GM06990 (cell line): Measurements from ENCODE around the gene EMC8.

Experiments
- DNase-seq: peaks from one replicate; pipeline ENCODE4 v3.0.0-alpha.2; 2011; ENCODE audit not compliant: insufficient read length; ENCODE audit errors: extremely low read depth
- H3K27me3 ChIP-seq: replicated peaks from 2 replicates; pipeline ENCODE4 v1.6.0; 2011; ENCODE audit warnings: low read length; ENCODE audit not compliant: control insufficient read depth, insufficient read depth
- H3K36me3 ChIP-seq: 2 replicates; pipeline ENCODE4 v1.5.1; 2011; ENCODE audit warnings: low read length; ENCODE audit not compliant: control insufficient read depth, insufficient read depth
- H3K4me3 ChIP-seq: replicated peaks from 2 replicates; pipeline ENCODE4 v1.5.1; 2011; ENCODE audit warnings: low read depth, mild to moderate bottlenecking, control low read depth, low read length
- TF ChIP-seq, protein P1 (sequence below): IDR thresholded peaks from 2 replicates; pipeline ENCODE4 v1.5.1; 2011; ENCODE audit warnings: low read length, control low read depth, mild to moderate bottlenecking, inconsistent platforms; ENCODE audit not compliant: insufficient read depth, poor library complexity, severe bottlenecking

Gene EMC8

GRCh38 chr16:85845266-85845665, 45.9 kb upstream of the EMC8 start:
- Histone ChIP-seq H3K4me3 (no peak overlapping the region), H3K27me3 (no peaks in the 10 kb centered on the region; the same call in 1 of the 2 replicates), H3K36me3 (no peaks in the 10 kb centered on the region)
- TF ChIP-seq, protein P1, sequence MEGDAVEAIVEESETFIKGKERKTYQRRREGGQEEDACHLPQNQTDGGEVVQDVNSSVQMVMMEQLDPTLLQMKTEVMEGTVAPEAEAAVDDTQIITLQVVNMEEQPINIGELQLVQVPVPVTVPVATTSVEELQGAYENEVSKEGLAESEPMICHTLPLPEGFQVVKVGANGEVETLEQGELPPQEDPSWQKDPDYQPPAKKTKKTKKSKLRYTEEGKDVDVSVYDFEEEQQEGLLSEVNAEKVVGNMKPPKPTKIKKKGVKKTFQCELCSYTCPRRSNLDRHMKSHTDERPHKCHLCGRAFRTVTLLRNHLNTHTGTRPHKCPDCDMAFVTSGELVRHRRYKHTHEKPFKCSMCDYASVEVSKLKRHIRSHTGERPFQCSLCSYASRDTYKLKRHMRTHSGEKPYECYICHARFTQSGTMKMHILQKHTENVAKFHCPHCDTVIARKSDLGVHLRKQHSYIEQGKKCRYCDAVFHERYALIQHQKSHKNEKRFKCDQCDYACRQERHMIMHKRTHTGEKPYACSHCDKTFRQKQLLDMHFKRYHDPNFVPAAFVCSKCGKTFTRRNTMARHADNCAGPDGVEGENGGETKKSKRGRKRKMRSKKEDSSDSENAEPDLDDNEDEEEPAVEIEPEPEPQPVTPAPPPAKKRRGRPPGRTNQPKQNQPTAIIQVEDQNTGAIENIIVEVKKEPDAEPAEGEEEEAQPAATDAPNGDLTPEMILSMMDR = no peak
- no peak for DNase-seq

GRCh38 chr16:85844786-85845185, 45.4 kb upstream of the EMC8 start:
- DNase-seq = no peak
- no peak overlapping the region for H3K4me3 ChIP-seq
- no peaks in the 10 kb centered on the region for H3K36me3 ChIP-seq
- TF ChIP-seq, protein P1 = no peak
- H3K27me3 ChIP-seq = no peaks in the 10 kb centered on the region; the same call in 1 of the 2 replicates

- TF ChIP-seq, protein P1 = no peak
- H3K27me3 ChIP-seq = no peaks in the 10 kb centered on the region; the same call in 1 of the 2 replicates
Observed at GRCh38 chr16:85844169-85844481, 44.8 kb upstream of the EMC8 start.

GRCh38 chr16:85843471-85844168, 44.3 kb upstream of the EMC8 start:
- H3K4me3 ChIP-seq = no peak overlapping the region
- TF ChIP-seq, protein P1 = no peak
- no peaks in the 10 kb centered on the region; the same call in 1 of the 2 replicates for H3K27me3 ChIP-seq
- DNase-seq = no peak
- H3K36me3 ChIP-seq = no peaks in the 10 kb centered on the region

More at GRCh38 chr16:85844169-85844481, 44.8 kb upstream of the EMC8 start:
- Histone ChIP-seq H3K36me3 (no peaks in the 10 kb centered on the region), H3K4me3 (no peak overlapping the region)
- no peak for DNase-seq

- TF ChIP-seq, protein P1 = no peak
- no peak for DNase-seq
- Histone ChIP-seq H3K4me3 (no peak overlapping the region), H3K36me3 (no peaks in the 10 kb centered on the region), H3K27me3 (no peaks in the 10 kb centered on the region; the same call in none of the 2 replicates)
Observed at GRCh38 chr16:85842848-85843247, 43.5 kb upstream of the EMC8 start.

DNA sequence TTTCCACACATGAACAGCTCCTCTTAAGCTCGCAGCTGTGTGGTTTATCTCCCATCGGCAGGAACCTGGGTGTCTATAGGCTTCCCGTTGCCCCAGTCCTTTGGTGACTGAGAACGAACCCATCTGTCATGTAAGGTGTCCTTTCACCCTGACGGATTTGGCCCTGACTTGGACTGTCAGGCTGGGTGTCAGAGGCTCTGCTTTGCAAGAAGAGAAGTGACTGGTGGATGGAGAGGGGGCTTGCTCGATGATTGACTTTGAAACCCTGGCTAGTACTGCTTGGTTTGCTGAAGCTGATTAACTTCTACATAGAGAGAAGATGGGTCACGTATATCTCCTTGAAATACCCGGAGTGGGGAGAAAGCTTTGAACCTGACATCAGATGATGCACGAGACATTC, 43.1 kb upstream of the EMC8 start:
- Histone ChIP-seq H3K4me3 (no peak overlapping the region), H3K27me3 (no peaks in the 10 kb centered on the region; the same call in none of the 2 replicates), H3K36me3 (no peaks in the 10 kb centered on the region)
- TF ChIP-seq, protein P1 = no peak
- DNase-seq = no peak
